ENCODE data around the gene NDRG3. TPM values are rescaled to one million over a fixed set of nuclear protein-coding genes. Genes with fewer than 3 reads are reported as not detected.
"Not testable (repeated sequence)": the region's sequence is repeated elsewhere in the genome, so short reads cannot be mapped to it uniquely, and the experiment has no call there.

The NDRG3 gene
- total and polyA plus RNA-seq, 9 donors = 16.7 to 66.0 (median 24.1) TPM

DNA sequence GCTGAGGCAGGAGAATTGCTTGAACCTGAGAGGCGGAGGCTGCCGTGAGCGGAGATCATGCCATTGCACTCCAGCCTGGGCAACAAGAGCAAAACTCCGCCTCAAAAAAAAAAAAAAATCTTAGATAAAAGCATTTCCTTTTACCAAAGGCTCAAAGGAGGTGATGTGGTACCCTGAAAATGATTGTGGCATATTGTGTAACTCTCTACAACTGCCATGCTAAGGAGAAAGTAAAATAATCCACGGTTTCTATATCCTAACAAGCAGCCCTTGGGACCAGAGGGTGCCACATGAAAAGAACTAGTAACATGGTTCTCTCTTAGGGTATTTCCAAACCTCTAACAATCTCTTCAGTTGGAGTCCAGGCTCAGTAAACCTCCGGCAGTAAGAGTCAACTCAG, 61.1 kb downstream of the NDRG3 start:
- Histone ChIP-seq H3K4me1 (ENCODE audit: insufficient read depth) (no peaks in the 10 kb centered on the region), H3K27ac (no peak overlapping the region), H3K4me3 (no peak overlapping the region), H3K27me3 (no peaks in the 10 kb centered on the region), H3K9me3 (no peaks in the 10 kb centered on the region), H3K36me3 (no peaks in the 10 kb centered on the region)
- no peak for DNase-seq
- WGBS, 3 donors = 93 to 95% (median 95%) methylated on average over 6 of the region's 6 CpGs
- intact Hi-C loops (cut with DNase I) = loop anchor here in 1 of 4 donors (5.0 kb wide), 1 partner anchor 1002 kb away; no protein-coding TSS in a partner anchor
- TF ChIP-seq EP300 (IDR thresholded peaks at IDR 0.05) = no peak

DNA sequence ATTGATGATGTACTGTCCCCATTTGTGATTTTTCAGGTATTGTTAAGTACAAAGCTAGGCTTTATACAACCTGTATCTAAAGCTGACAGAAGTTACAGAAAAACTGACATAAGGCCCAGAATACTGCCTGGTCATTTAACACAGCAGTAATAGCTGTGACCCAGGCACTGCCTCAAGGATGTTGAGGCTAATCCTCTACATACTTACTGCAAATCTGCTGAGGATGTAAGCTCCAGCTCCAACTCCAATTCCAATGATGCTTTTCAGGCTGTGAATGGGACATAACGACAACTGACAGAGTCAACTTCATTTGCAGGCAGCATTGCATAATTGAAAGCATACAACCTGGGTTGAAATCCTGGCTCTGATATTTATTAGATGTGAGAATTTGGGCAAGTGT, 63.6 kb downstream of the NDRG3 start:
- Histone ChIP-seq H3K4me3 (no peak overlapping the region), H3K36me3 (no peaks in the 10 kb centered on the region), H3K4me1 (ENCODE audit: insufficient read depth) (no peaks in the 10 kb centered on the region), H3K27ac (no peak overlapping the region), H3K9me3 (no peaks in the 10 kb centered on the region), H3K27me3 (no peaks in the 10 kb centered on the region)
- intact Hi-C loops (cut with DNase I) = no loop called here
- WGBS, 3 donors = 81 to 98% (median 94%) methylated on average over 1 of the region's 1 CpG
- DNase-seq = no peak
- TF ChIP-seq EP300 (IDR thresholded peaks at IDR 0.05) (no peak), POLR2A (IDR thresholded peaks at IDR 0.05) (no peak), CTCF (IDR thresholded peaks at IDR 0.05) (no peak)

- Histone ChIP-seq H3K36me3 (no peaks in the 10 kb centered on the region), H3K4me1 (ENCODE audit: insufficient read depth) (no peaks in the 10 kb centered on the region), H3K27me3 (no peaks in the 10 kb centered on the region), H3K9me3 (no peaks in the 10 kb centered on the region), H3K27ac (no peak overlapping the region), H3K4me3 (no peak overlapping the region)
- intact Hi-C loops (cut with DNase I) = no loop called here
- TF ChIP-seq POLR2A (IDR thresholded peaks at IDR 0.05) = no peak
- TF ChIP-seq EP300 (IDR thresholded peaks at IDR 0.05) = no peak
- no peak for TF ChIP-seq CTCF (IDR thresholded peaks at IDR 0.05)
- WGBS, 3 donors = 95 to 98% (median 97%) methylated on average over 8 of the region's 8 CpGs
- no peak for DNase-seq
These were observed 68.5 kb downstream of the NDRG3 start for GRCh38 chr20:36677422-36677771.

GRCh38 chr20:36676701-36677421, 69.0 kb downstream of the NDRG3 start:
- Histone ChIP-seq H3K4me1 (ENCODE audit: insufficient read depth) (no peaks in the 10 kb centered on the region), H3K9me3 (no peaks in the 10 kb centered on the region), H3K27me3 (no peaks in the 10 kb centered on the region), H3K27ac (no peak overlapping the region), H3K36me3 (no peaks in the 10 kb centered on the region), H3K4me3 (no peak overlapping the region)
- peak in 1 of 5 donors; percentile 22 for DNase-seq
- TF ChIP-seq POLR2A (IDR thresholded peaks at IDR 0.05) (no peak), EP300 (IDR thresholded peaks at IDR 0.05) (no peak), CTCF (IDR thresholded peaks at IDR 0.05) (no peak)
- 95% methylated on average over 26 to 27 of the region's 27 CpGs for whole genome bisulfite sequencing, 3 donors
- intact Hi-C loops (cut with DNase I) = no loop called here

DNA sequence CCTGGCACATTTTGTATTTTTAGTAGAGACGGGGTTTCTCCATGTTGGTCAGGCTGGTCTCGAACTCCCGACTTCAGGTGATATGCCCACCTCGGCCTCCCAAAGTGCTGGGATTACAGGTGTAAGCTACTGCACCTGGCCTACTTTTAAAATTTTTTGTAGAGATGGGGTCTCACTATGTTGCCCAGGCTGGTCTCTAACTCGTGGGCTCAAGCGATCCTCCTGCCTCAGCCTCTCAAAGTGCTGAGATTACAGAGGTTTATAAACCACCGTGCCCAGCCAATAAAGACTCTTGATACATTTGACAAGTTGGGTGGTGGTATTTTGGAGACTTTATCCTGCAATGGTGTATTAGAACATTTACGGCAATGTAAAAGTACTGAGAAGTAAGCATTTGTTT, 70.3 kb downstream of the NDRG3 start:
- H3K4me1 ChIP-seq (ENCODE audit: insufficient read depth); H3K27ac ChIP-seq; H3K9me3 ChIP-seq; H3K36me3 ChIP-seq; DNase-seq; H3K4me3 ChIP-seq; H3K27me3 ChIP-seq; intact Hi-C loops (cut with DNase I): not testable (repeated sequence)
- WGBS, 3 donors = 92 to 97% (median 97%) methylated on average over 8 of the region's 8 CpGs
